Glomerular endothelial cell (primary cell): Measurements from ENCODE around the gene CACNG4. TPM values are rescaled to one million over a fixed set of nuclear protein-coding genes. Genes with fewer than 3 reads are reported as not detected.
"Not testable (repeated sequence)": the region's sequence is repeated elsewhere in the genome, so short reads cannot be mapped to it uniquely, and the experiment has no call there.

Experiments
- DNase-seq: peaks from one replicate; pipeline ENCODE4 v3.0.0-alpha.2; 2011; ENCODE audit warnings: low read depth, low spot score; ENCODE audit errors: extremely low read depth
- total RNA-seq: library from RNA; depleted of rRNA; stranded (reverse); fragments of >200 nt; gene quantifications from 2 replicates; pipeline ENCODE4 v1.2.3, GENCODE V29; 2015

CACNG4 gene
- total RNA-seq, 1 donor from 2014 or later = not detected

GRCh38 chr17:66960613-66961012 lies 3.9 kb upstream of the CACNG4 start:
- no peak for DNase-seq

- DNase-seq = no peak
Measured at GRCh38 chr17:66963521-66963908, 992 bp upstream of the CACNG4 start.

- DNase-seq = no peak
Measured at GRCh38 chr17:66964930-66965800, 658 bp downstream of the CACNG4 start.

- no peak for DNase-seq
Measured at GRCh38 chr17:66965801-66966262, 1.3 kb downstream of the CACNG4 start.

GRCh38 chr17:66966298-66966697 lies 1.8 kb downstream of the CACNG4 start:
- DNase-seq = no peak

- no peak for DNase-seq
Measured at GRCh38 chr17:66966704-66967418, 2.4 kb downstream of the CACNG4 start.

GRCh38 chr17:66967837-66968543 lies 3.5 kb downstream of the CACNG4 start:
- DNase-seq = no peak

GRCh38 chr17:66968916-66969315 lies 4.4 kb downstream of the CACNG4 start:
- DNase-seq = no peak

GRCh38 chr17:66970140-66970539 lies 5.6 kb downstream of the CACNG4 start:
- no peak for DNase-seq

GRCh38 chr17:66970797-66971196 lies 6.3 kb downstream of the CACNG4 start:
- no peak for DNase-seq

- DNase-seq = no peak
Measured at GRCh38 chr17:66971264-66971663, 6.8 kb downstream of the CACNG4 start.

- DNase-seq = no peak
Measured at GRCh38 chr17:66971730-66972441, 7.4 kb downstream of the CACNG4 start.

GRCh38 chr17:66972442-66972830 lies 7.9 kb downstream of the CACNG4 start:
- not testable (repeated sequence) for DNase-seq

- DNase-seq = no peak
Measured at GRCh38 chr17:66975188-66975587, 10.7 kb downstream of the CACNG4 start.

GRCh38 chr17:66975614-66976378 lies 11.3 kb downstream of the CACNG4 start:
- no peak for DNase-seq

GRCh38 chr17:66976379-66976663 lies 11.8 kb downstream of the CACNG4 start:
- DNase-seq = no peak

- no peak for DNase-seq
Measured at GRCh38 chr17:66976781-66977201, 12.3 kb downstream of the CACNG4 start.

GRCh38 chr17:66978514-66979061 lies 14.1 kb downstream of the CACNG4 start:
- no peak for DNase-seq

GRCh38 chr17:66980896-66981295 lies 16.4 kb downstream of the CACNG4 start:
- no peak for DNase-seq

- no peak for DNase-seq
Measured at GRCh38 chr17:66981983-66982508, 17.5 kb downstream of the CACNG4 start.
